Gastroesophageal sphincter (tissue), 4 donors: ENCODE results near the gene MRPL23. TPM values are rescaled to one million over a fixed set of nuclear protein-coding genes. Genes with fewer than 3 reads are reported as not detected.
"Not testable (repeated sequence)": the region's sequence is repeated elsewhere in the genome, so short reads cannot be mapped to it uniquely, and the experiment has no call there.

ENCODE experiments used
- ATAC-seq: fragments of 150-250 bp; one replicate; pipeline ENCODE4 v1.9.1; 2016; ENCODE audit warnings: mild to moderate bottlenecking, moderate library complexity
- H3K27ac ChIP-seq, 4 donors: fragments of 200-600 bp; sonication (generic) in 3 of 4; 1 replicate in 3 of 4; 2 replicates in 1 of 4; pipeline ENCODE4 v1.5.1; 2016 to 2019
- H3K27me3 ChIP-seq: fragments of 200-600 bp; sonication (generic); one replicate; pipeline ENCODE4 v1.5.1; 2019
- H3K36me3 ChIP-seq, 2 donors: fragments of 200-600 bp; sonication (generic); one replicate each; pipeline ENCODE4 v1.5.1; 2019; ENCODE audit warnings: control low read depth in 1 of 2
- H3K4me1 ChIP-seq, 3 donors: fragments of 200-600 bp; sonication (generic); 1 replicate in 2 of 3; 2 replicates in 1 of 3; pipeline ENCODE4 v1.5.1; 2016 to 2019; ENCODE audit warnings: control low read depth in 2 of 3
- H3K4me3 ChIP-seq, 2 donors: fragments of 200-600 bp; sonication (generic); one replicate each; pipeline ENCODE4 v1.5.1; 2019; ENCODE audit warnings: mild to moderate bottlenecking in 1 of 2, moderate library complexity in 1 of 2
- H3K9me3 ChIP-seq, 3 donors: fragments of 200-600 bp; sonication (generic); one replicate each; pipeline ENCODE4 v1.5.1; 2017 to 2019; ENCODE audit warnings: control low read depth in 2 of 3
- CTCF ChIP-seq, 4 experiments: fragments of 200-600 bp in 2 of 4; fragments of 450-650 bp in 2 of 4; sonication (generic) in 1 of 4; IDR thresholded peaks; one replicate each; pipeline ENCODE4 v1.5.1; 2017 to 2019; ENCODE audit warnings: antibody characterized with exemption in 4 of 4, mild to moderate bottlenecking in 2 of 4, moderate library complexity in 2 of 4
- EP300 ChIP-seq: sonication (generic); formaldehyde crosslinking; IDR thresholded peaks from one replicate; pipeline ENCODE4 v1.6.1; 2017; ENCODE audit warnings: antibody characterized with exemption, mild to moderate bottlenecking
- POLR2A ChIP-seq, 2 donors: fragments of 450-650 bp; IDR thresholded peaks; one replicate each; pipeline ENCODE4 v1.6.1; 2017; ENCODE audit warnings: antibody characterized with exemption in 2 of 2, mild to moderate bottlenecking in 2 of 2, moderate library complexity in 1 of 2
- POLR2AphosphoS5 ChIP-seq: sonication (generic); formaldehyde crosslinking; IDR thresholded peaks from one replicate; pipeline ENCODE4 v1.6.1; 2017; ENCODE audit warnings: antibody characterized with exemption
- WGBS, 2 donors: methylation state at CpG; one replicate each; pipeline ENCODE4 v1.1.5; 2018; ENCODE audit warnings: low coverage in 1 of 2; 5-methylcytosine and 5-hydroxymethylcytosine counted together
- total RNA-seq, 4 donors: library from RNA; depleted of rRNA; stranded (reverse); fragments of >200 nt; gene quantifications; one replicate each; pipeline ENCODE4 v1.1.0, GENCODE V29; 2016

MRPL23 gene
- total RNA-seq, 4 donors from 2014 or later, result 87.0 to 132 (median 106) TPM

- 100% methylated on average over 4 of the region's 35 CpGs; no CpG with 5 or more reads in 1 of the 2 donors for WGBS, 2 donors
- Histone ChIP-seq H3K4me3 (no peak overlapping the region), H3K9me3 (no peaks in the 10 kb centered on the region), H3K36me3 (no peaks in the 10 kb centered on the region), H3K27me3 (peaks cover 20% of the 10 kb centered on the region), H3K4me1 (peaks cover 0 to 11% (median 5%) of the 10 kb centered on the region in 3 donors), H3K27ac (no peak overlapping the region)
- no peak for ATAC-seq
- TF ChIP-seq CTCF (IDR thresholded peaks at IDR 0.05) (no peak), EP300 (no peak), POLR2A (IDR thresholded peaks at IDR 0.05) (no peak), POLR2AphosphoS5 (no peak)
Observed at GRCh38 chr11:1937616-1938342, 9.4 kb upstream of the MRPL23 start.

DNA sequence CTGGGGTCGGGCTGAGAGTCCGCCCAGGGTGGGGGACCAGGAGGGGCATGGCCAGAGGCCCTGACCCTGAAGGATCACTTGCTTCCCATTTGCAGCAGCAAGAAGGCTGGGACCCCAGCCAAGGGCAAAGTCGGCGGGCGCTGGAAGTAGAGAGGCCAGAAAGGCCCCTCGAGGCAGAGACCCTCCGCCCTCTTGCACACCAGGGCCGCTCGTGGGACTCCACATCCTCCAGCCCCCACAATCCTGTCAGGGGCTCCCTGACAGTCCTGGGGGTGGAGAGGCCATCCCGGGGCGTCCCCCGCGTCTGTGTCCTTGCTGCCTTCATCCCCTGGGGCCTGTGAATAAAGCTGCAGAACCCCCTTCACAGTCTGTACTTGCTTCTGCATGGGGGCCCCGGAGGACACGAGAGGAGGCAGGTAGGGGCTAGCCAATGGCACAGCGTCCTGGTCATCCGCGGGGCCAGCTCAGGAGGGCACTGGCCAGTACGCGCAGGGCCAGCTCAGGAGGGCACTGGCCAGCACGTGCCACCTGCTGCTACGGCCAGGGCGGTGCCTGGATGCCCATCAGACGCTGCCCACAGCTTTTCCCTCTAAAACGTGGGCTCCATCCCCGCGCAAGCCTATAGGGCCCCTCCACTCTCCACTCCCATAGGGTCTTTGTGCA lies 8.7 kb upstream of the MRPL23 start:
- H3K9me3 ChIP-seq, result no peaks in the 10 kb centered on the region
- H3K27ac ChIP-seq, result peak overlapping the region in 2 of 4 donors; percentile 24 to 54
- ATAC-seq, result no peak
- no CpG with 5 or more reads among the region's 27 CpGs for WGBS, 2 donors
- no peaks in the 10 kb centered on the region for H3K36me3 ChIP-seq
- no peak for TF ChIP-seq POLR2A (IDR thresholded peaks at IDR 0.05)
- peaks cover 20% of the 10 kb centered on the region for H3K27me3 ChIP-seq
- peaks cover 0 to 11% (median 5%) of the 10 kb centered on the region in 3 donors for H3K4me1 ChIP-seq
- no peak overlapping the region for H3K4me3 ChIP-seq

DNA sequence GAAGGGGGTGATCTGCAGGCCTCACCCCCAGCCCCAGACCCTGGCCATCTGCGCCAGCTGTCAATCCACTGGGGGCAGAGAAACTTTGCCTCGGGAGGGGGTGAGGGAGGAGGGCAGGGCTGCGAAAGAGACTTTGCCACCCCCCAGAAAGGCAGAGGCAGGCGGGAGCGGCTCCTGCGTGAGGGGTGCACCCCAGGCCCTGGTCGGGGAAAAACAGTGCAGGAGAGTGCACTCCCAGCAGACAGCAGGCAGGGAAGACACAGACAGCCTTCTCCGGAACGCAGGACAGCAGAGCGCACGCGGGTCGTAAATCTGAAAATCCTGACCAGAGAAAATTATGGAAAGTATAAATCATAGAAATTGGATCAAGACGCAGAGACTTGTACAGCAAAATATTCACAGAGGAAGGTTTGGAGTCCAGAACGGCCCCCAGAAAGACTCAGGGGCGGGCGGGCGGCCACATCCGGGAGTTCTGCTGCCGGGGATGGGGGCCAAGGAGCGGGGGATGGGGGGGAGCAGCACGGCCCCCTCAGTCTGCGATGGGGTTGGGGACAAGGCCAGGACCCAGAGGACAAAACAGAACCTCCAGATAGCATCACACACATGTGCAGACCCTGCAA lies 8.0 kb upstream of the MRPL23 start:
- Histone ChIP-seq H3K36me3 (no peaks in the 10 kb centered on the region), H3K27me3 (peaks cover 20% of the 10 kb centered on the region), H3K9me3 (no peaks in the 10 kb centered on the region), H3K4me1 (peaks cover 0 to 11% (median 5%) of the 10 kb centered on the region in 3 donors), H3K27ac (peak overlapping the region in 2 of 4 donors; percentile 24 to 54), H3K4me3 (no peak overlapping the region)
- no peak for TF ChIP-seq POLR2AphosphoS5
- no peak for TF ChIP-seq POLR2A (IDR thresholded peaks at IDR 0.05)
- TF ChIP-seq EP300, result no peak
- TF ChIP-seq CTCF (IDR thresholded peaks at IDR 0.05), result no peak
- 2 to 12% methylated on average over 13 to 14 of the region's 23 CpGs for WGBS, 2 donors
- no peak for ATAC-seq

- not testable (repeated sequence) for H3K4me3 ChIP-seq, ATAC-seq, H3K27ac ChIP-seq, H3K36me3 ChIP-seq, H3K9me3 ChIP-seq
- peaks cover 20% of the 10 kb centered on the region for H3K27me3 ChIP-seq
- peaks cover 0 to 11% (median 5%) of the 10 kb centered on the region in 3 donors for H3K4me1 ChIP-seq
- WGBS, 2 donors, result 80% methylated on average over 1 of the region's 1 CpG; no CpG with 5 or more reads in 1 of the 2 donors
Observed at GRCh38 chr11:1939788-1940187, 7.3 kb upstream of the MRPL23 start.

DNA sequence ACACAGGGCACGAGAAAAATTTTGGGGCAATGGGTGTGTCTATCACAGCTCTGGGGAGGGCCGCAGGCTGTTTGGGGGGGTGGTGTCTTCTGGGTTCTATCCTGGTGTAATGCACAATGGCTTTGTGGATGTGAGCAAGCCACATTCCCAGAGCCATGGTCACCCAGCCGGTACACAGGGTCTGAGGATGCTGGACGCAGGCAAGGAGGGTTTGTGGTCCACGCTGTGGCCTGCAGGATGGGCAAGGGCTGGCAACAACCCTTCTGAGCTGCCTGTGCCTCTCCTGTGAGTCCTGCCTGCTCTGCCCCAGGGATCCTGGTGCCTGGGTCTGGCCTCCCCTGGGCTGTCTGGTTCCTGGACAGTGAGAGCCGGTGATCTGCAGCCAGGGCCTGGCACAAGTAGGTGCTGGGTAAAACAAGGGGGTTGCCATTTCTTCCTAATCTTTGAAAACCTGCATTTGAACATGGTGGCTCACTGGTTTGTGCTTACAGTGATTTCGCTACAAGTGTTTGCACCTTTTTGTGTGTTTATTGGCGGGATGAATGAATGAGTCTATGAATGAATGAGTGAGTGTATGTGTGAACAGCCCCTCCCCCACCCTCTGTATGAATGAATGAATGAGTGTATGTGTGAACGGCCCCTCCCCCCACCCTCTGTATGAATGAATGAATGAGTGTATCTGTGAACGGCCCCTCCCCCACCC lies 4.4 kb upstream of the MRPL23 start:
- Histone ChIP-seq H3K27ac (no peak overlapping the region), H3K36me3 (no peaks in the 10 kb centered on the region), H3K27me3 (peaks cover 17% of the 10 kb centered on the region), H3K9me3 (no peaks in the 10 kb centered on the region), H3K4me3 (no peak overlapping the region), H3K4me1 (peaks cover 0 to 11% (median 5%) of the 10 kb centered on the region in 3 donors)
- TF ChIP-seq CTCF (IDR thresholded peaks at IDR 0.05), result no peak
- TF ChIP-seq EP300, result no peak
- no peak for TF ChIP-seq POLR2AphosphoS5
- 72 to 92% methylated on average over 3 to 4 of the region's 10 CpGs for WGBS, 2 donors
- ATAC-seq, result no peak
